Gastroesophageal sphincter (tissue), 4 donors: ENCODE data around the gene RPL27A. TPM values are rescaled to one million over a fixed set of nuclear protein-coding genes. Genes with fewer than 3 reads are reported as not detected.

Experiments
- ATAC-seq: fragments of 150-250 bp; one replicate; pipeline ENCODE4 v1.9.1; 2016; ENCODE audit warnings: mild to moderate bottlenecking, moderate library complexity
- H3K27ac ChIP-seq, 4 donors: fragments of 200-600 bp; sonication (generic) in 3 of 4; 1 replicate in 3 of 4; 2 replicates in 1 of 4; pipeline ENCODE4 v1.5.1; 2016 to 2019
- H3K27me3 ChIP-seq: fragments of 200-600 bp; sonication (generic); one replicate; pipeline ENCODE4 v1.5.1; 2019
- H3K36me3 ChIP-seq, 2 donors: fragments of 200-600 bp; sonication (generic); one replicate each; pipeline ENCODE4 v1.5.1; 2019; ENCODE audit warnings: control low read depth in 1 of 2
- H3K4me1 ChIP-seq, 3 donors: fragments of 200-600 bp; sonication (generic); 1 replicate in 2 of 3; 2 replicates in 1 of 3; pipeline ENCODE4 v1.5.1; 2016 to 2019; ENCODE audit warnings: control low read depth in 2 of 3
- H3K4me3 ChIP-seq, 2 donors: fragments of 200-600 bp; sonication (generic); one replicate each; pipeline ENCODE4 v1.5.1; 2019; ENCODE audit warnings: mild to moderate bottlenecking in 1 of 2, moderate library complexity in 1 of 2
- H3K9me3 ChIP-seq, 3 donors: fragments of 200-600 bp; sonication (generic); one replicate each; pipeline ENCODE4 v1.5.1; 2017 to 2019; ENCODE audit warnings: control low read depth in 2 of 3
- EP300 ChIP-seq: sonication (generic); formaldehyde crosslinking; IDR thresholded peaks from one replicate; pipeline ENCODE4 v1.6.1; 2017; ENCODE audit warnings: antibody characterized with exemption, mild to moderate bottlenecking
- POLR2A ChIP-seq, 2 donors: fragments of 450-650 bp; IDR thresholded peaks; one replicate each; pipeline ENCODE4 v1.6.1; 2017; ENCODE audit warnings: antibody characterized with exemption in 2 of 2, mild to moderate bottlenecking in 2 of 2, moderate library complexity in 1 of 2
- POLR2AphosphoS5 ChIP-seq: sonication (generic); formaldehyde crosslinking; IDR thresholded peaks from one replicate; pipeline ENCODE4 v1.6.1; 2017; ENCODE audit warnings: antibody characterized with exemption
- WGBS, 2 donors: methylation state at CpG; one replicate each; pipeline ENCODE4 v1.1.5; 2018; ENCODE audit warnings: low coverage in 1 of 2; 5-methylcytosine and 5-hydroxymethylcytosine counted together
- total RNA-seq, 4 donors: library from RNA; depleted of rRNA; stranded (reverse); fragments of >200 nt; gene quantifications; one replicate each; pipeline ENCODE4 v1.1.0, GENCODE V29; 2016
- TF ChIP-seq, protein P1 (sequence below), 4 experiments: fragments of 200-600 bp in 2 of 4; fragments of 450-650 bp in 2 of 4; sonication (generic) in 1 of 4; IDR thresholded peaks; one replicate each; pipeline ENCODE4 v1.5.1; 2017 to 2019; ENCODE audit warnings: antibody characterized with exemption in 4 of 4, mild to moderate bottlenecking in 2 of 4, moderate library complexity in 2 of 4

RPL27A gene
- total RNA-seq, 4 donors from 2014 or later = 706 to 1,423 (median 903) TPM

DNA sequence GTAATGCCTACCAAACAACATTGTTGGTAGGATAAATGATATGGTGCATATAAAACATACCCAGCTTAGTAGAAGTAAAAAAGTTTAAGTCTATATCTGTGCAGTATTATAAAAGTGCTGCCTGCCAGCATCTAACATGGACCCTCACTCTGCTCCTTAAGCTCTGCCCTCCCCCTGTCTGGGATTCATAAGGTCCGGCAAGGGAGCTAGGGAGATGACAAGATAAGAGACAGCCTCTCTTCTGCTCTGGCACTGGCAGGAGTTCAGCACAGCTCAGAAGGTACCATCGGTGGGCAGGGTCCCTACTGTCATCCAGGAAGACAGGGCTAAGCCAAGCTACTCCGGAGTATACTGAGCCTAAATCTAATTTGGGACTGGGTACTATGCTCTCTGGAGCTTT lies 42.9 kb upstream of the RPL27A start:
- peaks cover 0 to 7% (median 0%) of the 10 kb centered on the region in 3 donors for H3K9me3 ChIP-seq
- ATAC-seq = no peak
- TF ChIP-seq, protein P1, sequence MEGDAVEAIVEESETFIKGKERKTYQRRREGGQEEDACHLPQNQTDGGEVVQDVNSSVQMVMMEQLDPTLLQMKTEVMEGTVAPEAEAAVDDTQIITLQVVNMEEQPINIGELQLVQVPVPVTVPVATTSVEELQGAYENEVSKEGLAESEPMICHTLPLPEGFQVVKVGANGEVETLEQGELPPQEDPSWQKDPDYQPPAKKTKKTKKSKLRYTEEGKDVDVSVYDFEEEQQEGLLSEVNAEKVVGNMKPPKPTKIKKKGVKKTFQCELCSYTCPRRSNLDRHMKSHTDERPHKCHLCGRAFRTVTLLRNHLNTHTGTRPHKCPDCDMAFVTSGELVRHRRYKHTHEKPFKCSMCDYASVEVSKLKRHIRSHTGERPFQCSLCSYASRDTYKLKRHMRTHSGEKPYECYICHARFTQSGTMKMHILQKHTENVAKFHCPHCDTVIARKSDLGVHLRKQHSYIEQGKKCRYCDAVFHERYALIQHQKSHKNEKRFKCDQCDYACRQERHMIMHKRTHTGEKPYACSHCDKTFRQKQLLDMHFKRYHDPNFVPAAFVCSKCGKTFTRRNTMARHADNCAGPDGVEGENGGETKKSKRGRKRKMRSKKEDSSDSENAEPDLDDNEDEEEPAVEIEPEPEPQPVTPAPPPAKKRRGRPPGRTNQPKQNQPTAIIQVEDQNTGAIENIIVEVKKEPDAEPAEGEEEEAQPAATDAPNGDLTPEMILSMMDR (IDR thresholded peaks at IDR 0.05) = no peak
- TF ChIP-seq POLR2AphosphoS5 = no peak
- no peak for TF ChIP-seq POLR2A (IDR thresholded peaks at IDR 0.05)
- no peaks in the 10 kb centered on the region for H3K27me3 ChIP-seq
- H3K36me3 ChIP-seq = peaks cover 0 to 100% of the 10 kb centered on the region in 2 donors
- no peak overlapping the region for H3K27ac ChIP-seq
- no peaks in the 10 kb centered on the region for H3K4me1 ChIP-seq
- no peak overlapping the region for H3K4me3 ChIP-seq
- WGBS, 2 donors = 62 to 92% methylated on average over 2 to 3 of the region's 3 CpGs

DNA sequence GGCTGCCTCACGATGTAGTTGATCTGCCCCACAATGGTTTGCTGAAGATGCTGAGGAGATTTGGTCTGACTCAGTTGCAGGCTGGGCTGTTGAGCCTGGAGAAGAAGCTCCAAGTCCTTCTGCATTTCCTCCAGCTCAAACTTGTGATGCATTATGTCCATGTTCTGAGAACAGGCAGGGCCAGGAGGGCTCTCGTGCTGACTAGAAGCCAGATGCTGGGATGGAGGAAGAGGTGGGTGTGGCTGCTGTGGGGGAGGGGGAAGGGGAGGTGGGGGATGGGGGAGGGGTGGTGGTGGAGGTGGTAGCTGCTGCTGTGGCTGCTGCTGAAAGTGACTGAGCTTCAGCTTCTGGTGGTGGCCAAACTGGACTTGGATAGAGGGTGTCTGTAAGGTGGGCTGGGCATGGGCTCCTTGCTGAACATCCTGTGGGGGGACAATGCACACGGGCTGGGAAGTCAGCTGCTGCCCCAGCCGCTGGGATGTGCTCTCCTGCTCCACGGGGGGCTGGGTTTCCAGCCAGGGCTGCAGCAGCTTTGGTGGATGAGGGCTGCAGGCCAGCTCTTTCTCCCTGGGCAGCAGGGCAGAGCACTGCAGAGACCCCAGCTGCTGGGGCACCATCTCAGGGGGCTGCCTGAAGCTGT lies 42.2 kb upstream of the RPL27A start:
- H3K4me1 ChIP-seq = no peaks in the 10 kb centered on the region
- no peak for ATAC-seq
- H3K9me3 ChIP-seq = peaks cover 0 to 7% (median 0%) of the 10 kb centered on the region in 3 donors
- no peak overlapping the region for H3K27ac ChIP-seq
- no peaks in the 10 kb centered on the region for H3K27me3 ChIP-seq
- peaks cover 0 to 100% of the 10 kb centered on the region in 2 donors for H3K36me3 ChIP-seq
- TF ChIP-seq EP300 (no peak), POLR2A (IDR thresholded peaks at IDR 0.05) (no peak), POLR2AphosphoS5 (no peak)
- TF ChIP-seq, protein P1 (IDR thresholded peaks at IDR 0.05) = no peak
- WGBS, 2 donors = 10 to 67% methylated on average over 1 to 2 of the region's 5 CpGs
- H3K4me3 ChIP-seq = no peak overlapping the region

DNA sequence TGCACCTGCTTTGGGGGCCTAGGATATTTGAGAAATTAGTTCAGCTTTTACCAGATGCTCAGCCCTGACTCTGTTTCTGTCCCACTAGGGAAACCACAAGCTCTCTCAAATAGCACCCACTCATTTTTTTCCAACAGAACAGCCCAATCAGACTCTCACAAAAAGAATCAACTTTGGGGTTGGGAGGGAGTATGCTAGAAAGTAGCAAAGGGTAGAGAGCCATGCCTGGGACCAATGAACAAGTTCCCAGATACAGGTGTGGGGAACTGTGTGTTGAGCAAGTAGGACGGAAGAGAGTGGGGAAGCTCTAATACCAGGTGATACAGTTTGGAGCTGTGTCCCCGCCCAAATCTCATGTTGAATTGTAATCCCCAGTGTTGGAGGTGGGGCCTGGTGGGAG lies 41.3 kb upstream of the RPL27A start:
- H3K9me3 ChIP-seq = peaks cover 0 to under 1% (median 0%) of the 10 kb centered on the region in 3 donors
- no peak overlapping the region for H3K4me3 ChIP-seq
- 100% methylated on average over 1 to 2 of the region's 2 CpGs for WGBS, 2 donors
- no peaks in the 10 kb centered on the region for H3K27me3 ChIP-seq
- H3K36me3 ChIP-seq = peaks cover 0 to 100% of the 10 kb centered on the region in 2 donors
- no peaks in the 10 kb centered on the region for H3K4me1 ChIP-seq
- ATAC-seq = no peak
- H3K27ac ChIP-seq = no peak overlapping the region
- TF ChIP-seq POLR2AphosphoS5 = no peak
- TF ChIP-seq, protein P1 (IDR thresholded peaks at IDR 0.05) = no peak
- no peak for TF ChIP-seq POLR2A (IDR thresholded peaks at IDR 0.05)
- no peak for TF ChIP-seq EP300

DNA sequence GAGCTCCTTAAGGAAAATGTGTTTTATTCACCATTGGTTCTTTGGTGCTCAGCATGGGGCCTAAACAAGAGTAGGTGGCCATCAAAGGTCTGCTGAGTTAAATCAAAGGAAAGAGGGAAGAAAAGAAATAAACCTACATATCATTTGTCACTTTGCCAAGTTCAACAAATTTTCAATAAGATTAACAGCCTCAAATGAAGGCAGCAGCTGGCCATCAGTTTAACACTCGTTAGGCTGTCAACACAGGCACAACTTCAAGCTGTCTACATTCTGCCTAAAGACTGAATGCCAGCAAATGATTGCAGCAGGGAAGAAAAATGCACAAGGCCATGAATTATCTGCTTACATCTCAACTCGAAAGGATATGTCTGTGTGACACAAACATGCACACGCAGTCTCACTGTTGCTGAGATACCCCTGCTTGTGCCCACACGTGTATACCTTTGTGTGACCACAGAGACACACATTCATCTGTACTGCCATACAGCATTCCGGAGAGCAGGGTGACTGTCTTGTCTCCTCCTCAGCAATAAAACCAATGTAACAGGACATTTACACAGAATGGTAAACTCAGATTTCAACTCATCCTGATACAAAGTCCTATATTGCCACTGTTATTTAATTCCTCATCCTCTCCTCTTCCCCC lies 40.3 kb upstream of the RPL27A start:
- no peak for ATAC-seq
- Histone ChIP-seq H3K4me3 (no peak overlapping the region), H3K27ac (no peak overlapping the region), H3K27me3 (no peaks in the 10 kb centered on the region), H3K36me3 (peaks cover 0 to 96% of the 10 kb centered on the region in 2 donors), H3K4me1 (no peaks in the 10 kb centered on the region), H3K9me3 (no peaks in the 10 kb centered on the region)
- TF ChIP-seq EP300 (no peak), POLR2AphosphoS5 (no peak), POLR2A (IDR thresholded peaks at IDR 0.05) (no peak)
- TF ChIP-seq, protein P1 (IDR thresholded peaks at IDR 0.05) = no peak
- WGBS, 2 donors = 54 to 73% methylated on average over 4 to 5 of the region's 5 CpGs

DNA sequence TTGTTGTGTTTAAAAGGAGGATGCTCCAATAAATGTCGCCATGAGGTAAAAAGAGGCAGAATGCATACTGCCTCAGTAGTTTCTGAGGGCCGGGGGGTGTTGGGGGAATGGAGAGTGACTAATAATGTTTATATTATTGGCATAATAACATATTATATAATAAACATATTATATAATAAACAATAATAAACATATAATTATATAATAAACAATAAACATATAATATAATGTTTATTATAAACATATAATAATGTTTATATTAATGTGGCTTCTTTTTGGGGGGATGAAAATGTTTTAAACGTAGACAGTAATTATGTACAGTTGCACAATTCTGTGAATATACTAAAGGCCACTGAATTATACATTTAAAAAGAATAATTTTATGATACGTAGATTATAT lies 35.7 kb upstream of the RPL27A start:
- no peak overlapping the region for H3K27ac ChIP-seq
- no peaks in the 10 kb centered on the region for H3K27me3 ChIP-seq
- no peaks in the 10 kb centered on the region for H3K4me1 ChIP-seq
- H3K9me3 ChIP-seq = no peaks in the 10 kb centered on the region
- H3K4me3 ChIP-seq = no peak overlapping the region
- WGBS, 2 donors = 93 to 95% methylated on average over 4 of the region's 4 CpGs
- H3K36me3 ChIP-seq = peaks cover 0 to 93% of the 10 kb centered on the region in 2 donors
- TF ChIP-seq POLR2AphosphoS5 (no peak), POLR2A (IDR thresholded peaks at IDR 0.05) (no peak), EP300 (no peak)
- TF ChIP-seq, protein P1 (IDR thresholded peaks at IDR 0.05) = no peak
- ATAC-seq = no peak
